RKO (cell line): ENCODE data around the gene MAN1A2.

Experiments
- DNase-seq: peaks from one replicate; pipeline ENCODE4 v3.0.0-alpha.2; 2016; ENCODE audit warnings: low spot score

MAN1A2 gene

GRCh38 chr1:117577191-117577885, 210.1 kb downstream of the MAN1A2 start:
- DNase-seq, result no peak

GRCh38 chr1:117578466-117578865, 211.2 kb downstream of the MAN1A2 start:
- no peak for DNase-seq
